Endothelial cell of umbilical vein (primary cell): Measurements from ENCODE around the gene PDE11A.

Experiments used
- CTCF ChIP-seq, 2 donors: IDR thresholded peaks; 1 replicate in 1 of 2; 2 replicates in 1 of 2; pipeline ENCODE4 v1.5.1; 2011; ENCODE audit warnings: low read length in 2 of 2, mild to moderate bottlenecking in 2 of 2, moderate library complexity in 2 of 2, control low read depth in 1 of 2, inconsistent platforms in 1 of 2, low read depth in 1 of 2; ENCODE audit not compliant: insufficient read depth in 1 of 2; ENCODE audit errors: extremely low read depth in 1 of 2
- EZH2 ChIP-seq: IDR thresholded peaks from 2 replicates; pipeline ENCODE4 v1.6.1; 2012; ENCODE audit warnings: borderline replicate concordance, low read depth, mild to moderate bottlenecking, moderate library complexity, low read length, inconsistent platforms; ENCODE audit not compliant: severe bottlenecking
- JUN ChIP-seq: IDR thresholded peaks from 2 replicates; pipeline ENCODE4 v1.6.1; 2011; ENCODE audit warnings: borderline replicate concordance, low read depth; ENCODE audit not compliant: insufficient read length, insufficient read depth
- POLR2A ChIP-seq: IDR thresholded peaks from 2 replicates; pipeline ENCODE4 v1.6.1; 2012; ENCODE audit warnings: low read depth, mild to moderate bottlenecking, control low read depth, low read length
- POLR2AphosphoS5 ChIP-seq: IDR thresholded peaks from 2 replicates; pipeline ENCODE4 v1.6.1; 2012; ENCODE audit warnings: low read depth, mild to moderate bottlenecking, control low read depth, low read length, moderate library complexity; ENCODE audit not compliant: insufficient read depth

GRCh38 chr2:178043266-178043665 is 29.3 kb downstream of the PDE11A start:
- TF ChIP-seq JUN (no peak), CTCF (IDR thresholded peaks at IDR 0.05; ENCODE audit: extremely low read depth in 1 of 2, insufficient read depth in 1 of 2, low read depth in 1 of 2, low read length in 2 of 2) (no peak), POLR2AphosphoS5 (no peak), EZH2 (no peak), POLR2A (no peak)
